Panc1 (cell line): ENCODE measurements around the gene RAB11FIP2. TPM values are rescaled to one million over a fixed set of nuclear protein-coding genes. Genes with fewer than 3 reads are reported as not detected.

Source experiments
- ATAC-seq: fragments of 200-7000 bp; cut with Tn5 transposase; 2 replicates; pipeline ENCODE4 v1.9.1; 2020; ENCODE audit warnings: mild to moderate bottlenecking, moderate library complexity
- BruUV-seq: library from RNA; stranded (reverse); fragments of 400-500 nt; replicated peaks from 2 replicates; lab custom pipeline; 2021; lab: Mats Ljungman, UMichigan
- CTCF ChIA-PET: fragments of 300-600 bp; sonication (Branson Sonifier 250); formaldehyde crosslinking; loops from one replicate; lab custom pipeline; 2022; ENCODE audit warnings: antibody characterized with exemption; lab: Charles Lee
- POLR2A ChIA-PET: fragments of 300-600 bp; sonication (Branson Sonifier 250); formaldehyde crosslinking; loops from one replicate; lab custom pipeline; 2022; ENCODE audit warnings: antibody characterized with exemption; lab: Charles Lee
- DNase-seq: peaks from one replicate; pipeline ENCODE4 v3.0.0-alpha.2; 2010; ENCODE audit warnings: low read depth, low spot score
- H3K27ac ChIP-seq: 2 replicates; pipeline ENCODE4 v1.5.1; 2011; ENCODE audit warnings: mild to moderate bottlenecking, low read length, inconsistent platforms
- H3K27me3 ChIP-seq: fragments of 200-500 bp; sonication (Bioruptor generic); 2 replicates; pipeline ENCODE4 v1.6.0; 2014; ENCODE audit warnings: low read length, inconsistent platforms; ENCODE audit not compliant: control insufficient read depth, insufficient read depth
- H3K36me3 ChIP-seq: fragments of 200-500 bp; sonication (Bioruptor generic); 2 replicates; pipeline ENCODE4 v1.5.1; 2014; ENCODE audit warnings: inconsistent platforms, mild to moderate bottlenecking, low read length, moderate library complexity; ENCODE audit not compliant: control insufficient read depth, insufficient read depth
- H3K4me1 ChIP-seq: 2 replicates; pipeline ENCODE4 v1.5.1; 2011; ENCODE audit warnings: inconsistent platforms, mild to moderate bottlenecking, low read length, moderate library complexity; ENCODE audit not compliant: control insufficient read depth, insufficient read depth
- H3K4me3 ChIP-seq, 2 experiments: 2 replicates each; pipeline ENCODE4 v1.5.1; 2011 to 2012; ENCODE audit warnings: low read depth in 2 of 2, low read length in 2 of 2, mild to moderate bottlenecking in 2 of 2, inconsistent platforms in 1 of 2, moderate library complexity in 1 of 2
- H3K9me3 ChIP-seq: fragments of 200-500 bp; sonication (Bioruptor generic); 2 replicates; pipeline ENCODE4 v1.5.1; 2014; ENCODE audit warnings: low read depth, mild to moderate bottlenecking, inconsistent platforms, low read length, moderate library complexity; ENCODE audit not compliant: control insufficient read depth, insufficient read depth
- CTCF ChIP-seq: fragments of 450-650 bp; IDR thresholded peaks from 2 replicates; pipeline ENCODE4 v1.5.1; 2017; ENCODE audit warnings: mild to moderate bottlenecking
- POLR2AphosphoS5 ChIP-seq: IDR thresholded peaks from 2 replicates; pipeline ENCODE4 v1.6.1; 2012; ENCODE audit warnings: mild to moderate bottlenecking, low read depth, low read length, moderate library complexity
- REST ChIP-seq, 2 experiments: IDR thresholded peaks; 2 replicates each; pipeline ENCODE4 v1.6.1; 2011 to 2012; ENCODE audit warnings: low read depth in 2 of 2, control low read depth in 1 of 2, low read length in 1 of 2, mild to moderate bottlenecking in 1 of 2, moderate library complexity in 1 of 2; ENCODE audit not compliant: insufficient read depth in 1 of 2
- SIN3A ChIP-seq: IDR thresholded peaks from 2 replicates; pipeline ENCODE4 v1.6.1; 2012; ENCODE audit warnings: low read depth, mild to moderate bottlenecking, low read length, moderate library complexity, borderline replicate concordance; ENCODE audit not compliant: insufficient read depth
- TCF7L2 ChIP-seq: IDR thresholded peaks from 2 replicates; pipeline ENCODE4 v1.6.1; 2011; ENCODE audit warnings: mild to moderate bottlenecking, low read depth, low read length, inconsistent platforms
- in situ Hi-C: cut with HindIII; loops from 2 replicates; pipeline ENCODE4 v1.10.0; 2016; ENCODE audit warnings: low sequenced_read_pairs, low pct_unique_long_range_greater_than_20kb
- intact Hi-C: fragments of 100-400 bp; cut with micrococcal nuclease; formaldehyde crosslinking; loops from one replicate; pipeline ENCODE4 v1.10.0; 2022; ENCODE audit not compliant: unreplicated experiment
- total RNA-seq: library from RNA; stranded (reverse); gene quantifications from one replicate; pipeline ENCODE4 v1.2.1, GENCODE V29; 2021; ENCODE audit not compliant: unreplicated experiment

Gene RAB11FIP2
- total RNA-seq, 1 experiment from 2014 or later, result 18.1 TPM

- Histone ChIP-seq H3K27me3 (no peaks in the 10 kb centered on the region), H3K4me3 (no peak overlapping the region), H3K4me1 (no peaks in the 10 kb centered on the region), H3K9me3 (no peaks in the 10 kb centered on the region), H3K36me3 (no peaks in the 10 kb centered on the region), H3K27ac (no peak overlapping the region)
- ATAC-seq (no peak), DNase-seq (no peak)
- intact Hi-C loops, result no loop called here
- ChIA-PET CTCF (no interaction called here), POLR2A (no interaction called here)
- in situ Hi-C loops, result no loop called here
- TF ChIP-seq CTCF, result no peak
- TF ChIP-seq TCF7L2, result no peak
- no peak for TF ChIP-seq POLR2AphosphoS5
- TF ChIP-seq REST (IDR thresholded peaks at IDR 0.05; ENCODE audit: insufficient read depth in 1 of 2, low read depth in 2 of 2, low read length in 1 of 2), result no peak
- no peak for TF ChIP-seq SIN3A
- BruUV-seq, result no TSS peak
Observed at GRCh38 chr10:117994771-117995170, 52.0 kb downstream of the RAB11FIP2 start.

- Histone ChIP-seq H3K9me3 (no peaks in the 10 kb centered on the region), H3K4me3 (no peak overlapping the region), H3K36me3 (no peaks in the 10 kb centered on the region), H3K27ac (no peak overlapping the region), H3K27me3 (no peaks in the 10 kb centered on the region), H3K4me1 (no peaks in the 10 kb centered on the region)
- ATAC-seq, result no peak
- ChIA-PET POLR2A (no interaction called here), CTCF (no interaction called here)
- in situ Hi-C loops (no loop called here), intact Hi-C loops (no loop called here)
- no TSS peak for BruUV-seq
- no peak for DNase-seq
- no peak for TF ChIP-seq TCF7L2
- no peak for TF ChIP-seq POLR2AphosphoS5
- no peak for TF ChIP-seq SIN3A
- TF ChIP-seq CTCF, result no peak
- TF ChIP-seq REST (IDR thresholded peaks at IDR 0.05; ENCODE audit: insufficient read depth in 1 of 2, low read depth in 2 of 2, low read length in 1 of 2), result no peak
Observed at GRCh38 chr10:117993166-117993565, 53.6 kb downstream of the RAB11FIP2 start.
